ENCODE data around the gene ATP8B2. TPM values are rescaled to one million over a fixed set of nuclear protein-coding genes. Genes with fewer than 3 reads are reported as not detected.

Gene ATP8B2
- total RNA-seq, 3 donors from 2014 or later = 34.5 to 64.8 (median 61.3) TPM

GRCh38 chr1:154384650-154385489 is 59.5 kb downstream of the ATP8B2 start:
- no peaks in the 10 kb centered on the region for H3K36me3 ChIP-seq

GRCh38 chr1:154386643-154387352 is 61.5 kb downstream of the ATP8B2 start:
- TF ChIP-seq POLR2AphosphoS5 (IDR thresholded peaks at IDR 0.05) (no peak), CTCF (IDR thresholded peaks at IDR 0.05) (no peak), POLR2A (IDR thresholded peaks at IDR 0.05) (no peak)
- intact Hi-C loops (cut with DNase I; ENCODE audit: low total_unique reads) = no loop called here
- Histone ChIP-seq H3K4me3 (no peak overlapping the region), H3K4me1 (no peaks in the 10 kb centered on the region), H3K9me3 (no peaks in the 10 kb centered on the region), H3K27me3 (no peaks in the 10 kb centered on the region), H3K27ac (no peak overlapping the region), H3K36me3 (no peaks in the 10 kb centered on the region)
- DNase-seq (ENCODE audit: low spot score in 2 of 2) = no peak

More at GRCh38 chr1:154384650-154385489, 59.5 kb downstream of the ATP8B2 start:
- H3K4me1 ChIP-seq = no peaks in the 10 kb centered on the region
- DNase-seq (ENCODE audit: low spot score in 2 of 2) = no peak
- H3K27ac ChIP-seq = no peak overlapping the region
- H3K9me3 ChIP-seq = no peaks in the 10 kb centered on the region
- intact Hi-C loops (cut with DNase I; ENCODE audit: low total_unique reads) = no loop called here
- no peak for TF ChIP-seq CTCF (IDR thresholded peaks at IDR 0.05)
- no peak for TF ChIP-seq POLR2A (IDR thresholded peaks at IDR 0.05)
- no peak for TF ChIP-seq POLR2AphosphoS5 (IDR thresholded peaks at IDR 0.05)
- no peak overlapping the region for H3K4me3 ChIP-seq
- H3K27me3 ChIP-seq = no peaks in the 10 kb centered on the region

- Histone ChIP-seq H3K4me3 (no peak overlapping the region), H3K27ac (no peak overlapping the region), H3K36me3 (no peaks in the 10 kb centered on the region), H3K9me3 (no peaks in the 10 kb centered on the region), H3K27me3 (no peaks in the 10 kb centered on the region), H3K4me1 (no peaks in the 10 kb centered on the region)
- TF ChIP-seq POLR2AphosphoS5 (IDR thresholded peaks at IDR 0.05) (no peak), POLR2A (IDR thresholded peaks at IDR 0.05) (no peak), CTCF (IDR thresholded peaks at IDR 0.05) (no peak)
- no peak for DNase-seq (ENCODE audit: low spot score in 2 of 2)
- intact Hi-C loops (cut with DNase I; ENCODE audit: low total_unique reads) = no loop called here
These were observed 65.9 kb downstream of the ATP8B2 start for GRCh38 chr1:154391086-154391770.

- H3K27me3 ChIP-seq = no peaks in the 10 kb centered on the region
- H3K4me3 ChIP-seq = no peak overlapping the region
- no peak for TF ChIP-seq POLR2AphosphoS5 (IDR thresholded peaks at IDR 0.05)
- no peak for TF ChIP-seq CTCF (IDR thresholded peaks at IDR 0.05)
- TF ChIP-seq POLR2A (IDR thresholded peaks at IDR 0.05) = no peak
- H3K9me3 ChIP-seq = no peaks in the 10 kb centered on the region
- DNase-seq (ENCODE audit: low spot score in 2 of 2) = no peak
- H3K36me3 ChIP-seq = no peaks in the 10 kb centered on the region
- intact Hi-C loops (cut with DNase I; ENCODE audit: low total_unique reads) = no loop called here
- H3K27ac ChIP-seq = no peak overlapping the region
- no peaks in the 10 kb centered on the region for H3K4me1 ChIP-seq
These were observed 72.8 kb downstream of the ATP8B2 start for GRCh38 chr1:154398141-154398540.

Measured in breast epithelium (tissue), 4 donors.